GM23248 (cell line): Measurements from ENCODE around the gene COX19. TPM values are rescaled to one million over a fixed set of nuclear protein-coding genes. Genes with fewer than 3 reads are reported as not detected.

ENCODE experiments used
- DNase-seq: peaks from one replicate; pipeline ENCODE4 v3.0.0-alpha.2; 2015
- H2AFZ ChIP-seq: fragments of 200-600 bp; sonication (generic); 2 replicates; pipeline ENCODE4 v1.6.1; 2016; ENCODE audit warnings: antibody characterized with exemption
- H3F3A ChIP-seq: fragments of 200-600 bp; sonication (generic); 2 replicates; pipeline ENCODE4 v1.6.1; 2016; ENCODE audit warnings: mild to moderate bottlenecking, antibody characterized with exemption, mixed run types; ENCODE audit not compliant: insufficient read depth
- H3K27ac ChIP-seq: fragments of 200-600 bp; sonication (generic); 2 replicates; pipeline ENCODE4 v1.5.1; 2016; ENCODE audit warnings: mild to moderate bottlenecking
- H3K27me3 ChIP-seq: fragments of 200-600 bp; sonication (generic); replicated peaks from 2 replicates; pipeline ENCODE4 v1.6.1; 2016; ENCODE audit warnings: mild to moderate bottlenecking; ENCODE audit not compliant: insufficient read depth
- H3K36me3 ChIP-seq: fragments of 200-600 bp; sonication (generic); 2 replicates; pipeline ENCODE4 v1.6.1; 2016; ENCODE audit warnings: low read depth, mild to moderate bottlenecking
- H3K4me1 ChIP-seq: fragments of 200-600 bp; sonication (generic); 2 replicates; pipeline ENCODE4 v1.6.1; 2016; ENCODE audit warnings: mild to moderate bottlenecking; ENCODE audit not compliant: insufficient read depth
- H3K4me2 ChIP-seq: fragments of 200-600 bp; sonication (generic); one replicate; pipeline ENCODE4 v1.6.1; 2016; ENCODE audit warnings: mild to moderate bottlenecking; ENCODE audit not compliant: unreplicated experiment
- H3K4me3 ChIP-seq: fragments of 200-600 bp; sonication (generic); 2 replicates; pipeline ENCODE4 v1.5.1; 2016; ENCODE audit warnings: mild to moderate bottlenecking
- H3K79me2 ChIP-seq: fragments of 200-600 bp; sonication (generic); 2 replicates; pipeline ENCODE4 v1.6.1; 2016; ENCODE audit warnings: mild to moderate bottlenecking; ENCODE audit not compliant: insufficient read depth
- H3K9ac ChIP-seq: fragments of 200-600 bp; sonication (generic); 2 replicates; pipeline ENCODE4 v1.6.1; 2016; ENCODE audit warnings: mild to moderate bottlenecking
- H3K9me2 ChIP-seq: fragments of 200-600 bp; sonication (generic); 2 replicates; pipeline ENCODE4 v1.6.1; 2016; ENCODE audit warnings: mixed run types, mild to moderate bottlenecking, moderate library complexity; ENCODE audit not compliant: insufficient read depth
- H3K9me3 ChIP-seq: fragments of 200-600 bp; sonication (generic); one replicate; pipeline ENCODE4 v1.6.1; 2017; ENCODE audit warnings: low read depth
- H4K20me1 ChIP-seq: fragments of 200-600 bp; sonication (generic); 2 replicates; pipeline ENCODE4 v1.6.0; 2016; ENCODE audit not compliant: insufficient read depth
- EZH2 ChIP-seq: fragments of 200-600 bp; sonication (generic); IDR thresholded peaks from 2 replicates; pipeline ENCODE4 v1.6.1; 2018; ENCODE audit warnings: antibody characterized with exemption, mild to moderate bottlenecking; ENCODE audit not compliant: insufficient read depth, poor library complexity, severe bottlenecking
- EZH2phosphoT487 ChIP-seq: fragments of 200-600 bp; sonication (generic); IDR thresholded peaks from 2 replicates; pipeline ENCODE4 v1.6.1; 2018; ENCODE audit warnings: antibody characterized with exemption, moderate library complexity, mild to moderate bottlenecking, low read depth; ENCODE audit not compliant: insufficient read depth
- WGBS, 2 experiments: methylation state at CpG; one replicate each; pipeline ENCODE4 v1.1.6; 2015 to 2017; ENCODE audit warnings: low lambda C conversion rate in 2 of 2, low coverage in 1 of 2; ENCODE audit errors: missing lambda C conversion rate in 2 of 2; 5-methylcytosine and 5-hydroxymethylcytosine counted together
- in situ Hi-C: fragments of 300-500 bp; cut with MboI; formaldehyde crosslinking; loops from 2 replicates; pipeline ENCODE4 v1.15.0; 2020
- polyA plus RNA-seq: library from polyadenylated mRNA; unstranded; fragments of >200 nt; fragmentation: Nextera tagmentation; extraction: Ambion mirVana; gene quantifications from 2 replicates; pipeline ENCODE4 v1.2.1, GENCODE V29; 2016
- total RNA-seq: library from RNA; depleted of rRNA; stranded (reverse); fragments of >200 nt; shearing (Covaris generic); gene quantifications from 2 replicates; pipeline ENCODE4 v1.2.3, GENCODE V29; 2014

Gene COX19
- total and polyA plus RNA-seq, 2 experiments from 2014 or later = 5.5 to 9.9 TPM

DNA sequence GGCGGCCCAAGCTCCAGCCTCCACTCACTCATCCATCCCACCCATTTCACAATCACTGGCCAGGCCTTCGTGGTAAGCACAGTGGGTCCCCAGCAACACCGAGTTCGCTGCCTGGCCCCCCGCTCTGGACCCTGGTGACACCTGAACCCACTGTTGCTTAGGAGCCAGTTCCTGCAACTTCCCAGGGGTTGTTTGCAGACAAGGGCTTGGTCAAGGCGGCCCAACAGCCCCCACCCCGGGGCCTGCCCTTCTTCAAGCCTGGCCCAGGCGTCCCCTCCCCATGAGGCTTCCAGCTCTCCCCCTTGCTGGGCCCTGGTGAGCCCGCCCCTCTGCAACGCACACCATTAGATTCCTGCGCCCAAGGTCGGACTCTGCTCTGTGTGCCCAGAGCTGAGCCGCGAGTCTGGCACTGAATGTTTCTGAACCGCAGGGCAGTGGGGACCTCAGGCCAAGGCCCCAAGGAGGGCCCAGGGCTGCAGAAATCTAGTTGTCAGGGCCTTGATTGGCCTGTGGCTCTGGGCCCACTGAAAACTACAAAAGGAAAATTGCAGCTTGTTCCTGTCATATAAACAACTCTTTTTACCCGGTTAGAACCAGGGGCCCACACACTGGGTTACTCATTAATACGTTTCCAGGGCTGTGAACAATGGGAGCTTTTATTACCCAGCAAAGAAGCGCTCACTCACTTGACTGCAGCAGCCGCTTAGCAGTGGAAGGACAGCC is 2.1 kb upstream of the COX19 start:
- Histone ChIP-seq H3K4me2 (no peak overlapping the region), H3K9me3 (no peaks in the 10 kb centered on the region), H3F3A (0 out of 2 replicates have a peak, but pooled peaks cover 5% of the 10 kb centered on the region), H4K20me1 (no peaks in the 10 kb centered on the region), H2AFZ (no peak overlapping the region), H3K27me3 (no peaks in the 10 kb centered on the region), H3K36me3 (peaks cover 7% of the 10 kb centered on the region; the same call in 1 of the 2 replicates), H3K9ac (no peak overlapping the region), H3K9me2 (no peaks in the 10 kb centered on the region), H3K4me3 (no peak overlapping the region), H3K27ac (no peak overlapping the region), H3K79me2 (peaks cover 24% of the 10 kb centered on the region), H3K4me1 (no peaks in the 10 kb centered on the region)
- DNase-seq = no peak
- TF ChIP-seq EZH2 = no peak
- TF ChIP-seq EZH2phosphoT487 = no peak
- in situ Hi-C loops = no loop called here
- 70 to 76% methylated on average over 17 to 19 of the region's 19 CpGs for WGBS, 2 experiments

GRCh38 chr7:976901-977325 is 1.6 kb upstream of the COX19 start:
- WGBS, 2 experiments = 69 to 71% methylated on average over 19 of the region's 19 CpGs
- Histone ChIP-seq H3K4me3 (no peak overlapping the region), H3K27ac (no peak overlapping the region), H3K36me3 (peaks cover 13% of the 10 kb centered on the region; the same call in 1 of the 2 replicates), H3K9me2 (no peaks in the 10 kb centered on the region), H3K27me3 (no peaks in the 10 kb centered on the region), H4K20me1 (no peaks in the 10 kb centered on the region), H3K9me3 (no peaks in the 10 kb centered on the region), H3K4me1 (no peaks in the 10 kb centered on the region), H3K79me2 (peaks cover 30% of the 10 kb centered on the region), H3K4me2 (no peak overlapping the region), H2AFZ (no peak overlapping the region), H3F3A (0 out of 2 replicates have a peak, but pooled peaks cover 5% of the 10 kb centered on the region), H3K9ac (no peak overlapping the region)
- TF ChIP-seq EZH2 (no peak), EZH2phosphoT487 (no peak)
- in situ Hi-C loops = no loop called here
- no peak for DNase-seq

GRCh38 chr7:975702-976473 is 539 bp upstream of the COX19 start:
- no peaks in the 10 kb centered on the region for H3K27me3 ChIP-seq
- TF ChIP-seq EZH2phosphoT487 (no peak), EZH2 (no peak)
- 31 to 33% methylated on average over 27 to 28 of the region's 28 CpGs for WGBS, 2 experiments
- peaks cover 14% of the 10 kb centered on the region; the same call in 1 of the 2 replicates for H3K36me3 ChIP-seq
- peak overlapping the region; percentile 93 for H2AFZ ChIP-seq
- H3K79me2 ChIP-seq = peaks cover 40% of the 10 kb centered on the region
- peak overlapping the region; percentile 85 for H3K4me3 ChIP-seq
- H3K9me2 ChIP-seq = no peaks in the 10 kb centered on the region
- H3K4me1 ChIP-seq = no peaks in the 10 kb centered on the region
- 0 out of 2 replicates have a peak, but pooled peaks cover 5% of the 10 kb centered on the region for H3F3A ChIP-seq
- in situ Hi-C loops = no loop called here
- H4K20me1 ChIP-seq = no peaks in the 10 kb centered on the region
- DNase-seq = no peak
- H3K27ac ChIP-seq = no peak overlapping the region
- H3K9me3 ChIP-seq = no peaks in the 10 kb centered on the region
- peak overlapping the region; percentile 43 for H3K4me2 ChIP-seq
- H3K9ac ChIP-seq = peak overlapping the region; percentile 95

GRCh38 chr7:974172-974571 is 1.2 kb downstream of the COX19 start:
- Histone ChIP-seq H3K27ac (peak overlapping the region; percentile 94), H3K4me1 (no peaks in the 10 kb centered on the region), H3K9me2 (no peaks in the 10 kb centered on the region), H3K36me3 (peaks cover 14% of the 10 kb centered on the region; the same call in 1 of the 2 replicates), H3K4me2 (peak overlapping the region; percentile 98), H3K27me3 (no peaks in the 10 kb centered on the region), H2AFZ (no peak overlapping the region), H3F3A (0 out of 2 replicates have a peak, but pooled peaks cover 5% of the 10 kb centered on the region), H3K4me3 (peak overlapping the region; percentile 85), H4K20me1 (no peaks in the 10 kb centered on the region), H3K9me3 (no peaks in the 10 kb centered on the region), H3K79me2 (peaks cover 57% of the 10 kb centered on the region), H3K9ac (peak overlapping the region; percentile 95)
- WGBS, 2 experiments = 37 to 41% methylated on average over 7 of the region's 7 CpGs
- in situ Hi-C loops = no loop called here
- no peak for TF ChIP-seq EZH2
- no peak for TF ChIP-seq EZH2phosphoT487
- peak; percentile 58 for DNase-seq
